GM13977 (cell line): ENCODE results near the gene GARNL3.
A peak's percentile ranks its signal among the peaks of the same experiment; 100 is the strongest.

Experiments
- DNase-seq: peaks from one replicate; pipeline ENCODE4 v3.0.0; 2012; ENCODE audit warnings: low spot score
- CTCF ChIP-seq: IDR thresholded peaks from 2 replicates; pipeline ENCODE4 v1.5.1; 2012; ENCODE audit warnings: mild to moderate bottlenecking, control low read depth; ENCODE audit not compliant: insufficient read depth; ENCODE audit errors: extremely low read depth, missing control alignments
- in situ Hi-C: fragments of 300-500 bp; cut with MboI; formaldehyde crosslinking; loops from one replicate; pipeline ENCODE4 v1.12.0; 2022; ENCODE audit warnings: low sequenced_read_pairs, low pct_unique_long_range_greater_than_20kb, mixed read lengths, inconsistent platforms; ENCODE audit not compliant: unreplicated experiment

Gene GARNL3

GRCh38 chr9:127224883-127225739 is 39.5 kb upstream of the GARNL3 start:
- TF ChIP-seq CTCF, result no peak
- peak; percentile 100 for DNase-seq
- in situ Hi-C loops, result no loop called here

- TF ChIP-seq CTCF, result no peak
- in situ Hi-C loops, result no loop called here
- DNase-seq, result no peak
Observed at GRCh38 chr9:127225801-127226625, 38.6 kb upstream of the GARNL3 start.

GRCh38 chr9:127229691-127230417 is 34.7 kb upstream of the GARNL3 start:
- no peak for DNase-seq
- in situ Hi-C loops, result no loop called here
- no peak for TF ChIP-seq CTCF

DNA sequence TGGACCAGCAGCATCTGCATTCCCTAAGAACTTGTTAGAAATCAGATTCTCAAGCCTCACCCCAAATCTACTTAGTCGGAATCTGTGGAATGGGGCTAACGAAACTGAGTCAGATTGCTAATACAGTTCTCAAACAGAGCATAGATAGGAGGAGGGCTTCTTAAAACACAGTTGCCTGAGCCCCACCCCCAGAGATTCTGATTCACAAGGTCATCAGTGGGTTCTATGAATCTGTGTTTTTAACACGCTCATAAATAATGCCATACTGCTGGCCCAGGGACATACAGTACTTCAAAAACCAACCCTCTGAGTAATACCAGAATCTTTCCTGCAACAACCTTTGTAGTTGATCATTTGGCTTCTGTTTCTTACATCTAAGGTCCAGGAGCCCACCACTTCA is 32.9 kb upstream of the GARNL3 start:
- in situ Hi-C loops, result no loop called here
- no peak for DNase-seq
- TF ChIP-seq CTCF, result no peak

DNA sequence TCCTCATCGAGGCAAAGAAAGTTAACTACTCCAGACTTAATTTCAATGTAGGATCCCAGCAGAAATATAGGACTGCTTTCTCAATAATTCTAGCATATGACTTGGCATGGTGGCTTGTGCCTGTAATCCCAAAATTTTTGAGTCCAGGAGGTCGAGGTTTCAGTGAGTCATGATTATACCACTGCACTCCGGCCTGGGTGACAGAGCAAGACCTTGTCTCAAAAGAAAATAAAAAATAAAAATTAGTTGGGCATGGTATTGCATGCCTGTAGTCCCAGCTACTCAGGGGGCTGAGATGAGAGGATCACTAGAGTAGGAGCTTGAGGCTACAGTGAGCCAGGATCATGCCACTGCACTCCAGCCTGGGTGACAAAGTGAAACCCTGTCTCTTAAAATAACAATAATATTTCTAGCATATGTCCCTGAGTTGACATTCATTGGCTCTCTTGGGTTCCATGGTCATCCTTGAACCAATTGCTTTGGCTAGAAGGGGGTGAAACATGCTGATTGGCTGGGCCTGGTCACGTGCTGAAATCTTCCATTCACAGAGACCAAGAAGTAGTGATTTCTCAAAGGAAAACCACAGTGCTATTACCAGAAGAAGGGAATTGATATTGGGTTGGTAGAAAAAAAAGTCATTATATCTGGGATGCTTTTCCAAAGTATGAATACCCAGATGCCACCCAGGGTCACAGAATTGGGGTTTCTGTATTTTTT is 31.6 kb upstream of the GARNL3 start:
- in situ Hi-C loops, result no loop called here
- TF ChIP-seq CTCF, result no peak
- no peak for DNase-seq

GRCh38 chr9:127233550-127233949 is 31.0 kb upstream of the GARNL3 start:
- no peak for TF ChIP-seq CTCF
- no peak for DNase-seq
- in situ Hi-C loops, result no loop called here
